Ishikawa (cell line): Measurements from ENCODE around the gene GIT1.

Experiments
- CEBPB ChIP-seq: IDR thresholded peaks from 2 replicates; pipeline ENCODE4 v1.6.1; 2012
- EP300 ChIP-seq: IDR thresholded peaks from 2 replicates; pipeline ENCODE4 v1.6.1; 2012; ENCODE audit warnings: borderline replicate concordance
- FOXM1 ChIP-seq: IDR thresholded peaks from 2 replicates; pipeline ENCODE4 v1.6.1; 2012; ENCODE audit warnings: low read depth, borderline replicate concordance
- NFIC ChIP-seq: IDR thresholded peaks from 2 replicates; pipeline ENCODE4 v1.6.1; 2012
- RAD21 ChIP-seq: IDR thresholded peaks from 2 replicates; pipeline ENCODE4 v1.6.1; 2012; ENCODE audit warnings: low read depth
- REST ChIP-seq: IDR thresholded peaks from 2 replicates; pipeline ENCODE4 v1.6.1; 2012; ENCODE audit warnings: low read depth, mild to moderate bottlenecking
- TEAD4 ChIP-seq: IDR thresholded peaks from 2 replicates; pipeline ENCODE4 v1.6.1; 2012
- YY1 ChIP-seq: IDR thresholded peaks from 2 replicates; pipeline ENCODE4 v1.6.1; 2012; ENCODE audit warnings: low read depth

GRCh38 chr17:29623283-29623647 is 33.8 kb upstream of the GIT1 start:
- no peak for TF ChIP-seq FOXM1
- TF ChIP-seq EP300: no peak
- TF ChIP-seq RAD21: no peak
- TF ChIP-seq REST: no peak
- TF ChIP-seq YY1: no peak
- no peak for TF ChIP-seq TEAD4
- no peak for TF ChIP-seq NFIC
- no peak for TF ChIP-seq CEBPB
